IMR-90 (cell line): Measurements from ENCODE around the gene TNS1.

Experiments used
- ELK1 ChIP-seq: fragments of 150-350 bp; IDR thresholded peaks from 2 replicates; pipeline ENCODE4 v1.6.1; 2016; ENCODE audit warnings: low read depth, mild to moderate bottlenecking, low read length, moderate library complexity, borderline replicate concordance
- MAZ ChIP-seq: IDR thresholded peaks from 2 replicates; pipeline ENCODE4 v1.6.1; 2012; ENCODE audit warnings: low read depth, mild to moderate bottlenecking, low read length, improper control_type of control experiment, moderate library complexity, borderline replicate concordance
- POLR2A ChIP-seq: IDR thresholded peaks from 2 replicates; pipeline ENCODE4 v1.6.1; 2012; ENCODE audit warnings: mild to moderate bottlenecking, low read depth, low read length
- TF ChIP-seq, protein P1 (sequence below): conservative IDR thresholded peaks from 2 replicates; pipeline ENCODE4 v1.5.1; 2012; ENCODE audit warnings: mild to moderate bottlenecking, low read depth, low read length, improper control_type of control experiment

- TF ChIP-seq, protein P1, sequence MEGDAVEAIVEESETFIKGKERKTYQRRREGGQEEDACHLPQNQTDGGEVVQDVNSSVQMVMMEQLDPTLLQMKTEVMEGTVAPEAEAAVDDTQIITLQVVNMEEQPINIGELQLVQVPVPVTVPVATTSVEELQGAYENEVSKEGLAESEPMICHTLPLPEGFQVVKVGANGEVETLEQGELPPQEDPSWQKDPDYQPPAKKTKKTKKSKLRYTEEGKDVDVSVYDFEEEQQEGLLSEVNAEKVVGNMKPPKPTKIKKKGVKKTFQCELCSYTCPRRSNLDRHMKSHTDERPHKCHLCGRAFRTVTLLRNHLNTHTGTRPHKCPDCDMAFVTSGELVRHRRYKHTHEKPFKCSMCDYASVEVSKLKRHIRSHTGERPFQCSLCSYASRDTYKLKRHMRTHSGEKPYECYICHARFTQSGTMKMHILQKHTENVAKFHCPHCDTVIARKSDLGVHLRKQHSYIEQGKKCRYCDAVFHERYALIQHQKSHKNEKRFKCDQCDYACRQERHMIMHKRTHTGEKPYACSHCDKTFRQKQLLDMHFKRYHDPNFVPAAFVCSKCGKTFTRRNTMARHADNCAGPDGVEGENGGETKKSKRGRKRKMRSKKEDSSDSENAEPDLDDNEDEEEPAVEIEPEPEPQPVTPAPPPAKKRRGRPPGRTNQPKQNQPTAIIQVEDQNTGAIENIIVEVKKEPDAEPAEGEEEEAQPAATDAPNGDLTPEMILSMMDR, result no peak
- TF ChIP-seq POLR2A (no peak), ELK1 (no peak), MAZ (no peak)
Measured at GRCh38 chr2:217820091-217820819, 182.5 kb downstream of the TNS1 start.
